NB4 (cell line): ENCODE measurements around the gene RACGAP1.

Experiments used
- POLR2A ChIP-seq: IDR thresholded peaks from 2 replicates; pipeline ENCODE4 v1.6.1; 2011; ENCODE audit warnings: mild to moderate bottlenecking; ENCODE audit not compliant: insufficient read length; ENCODE audit errors: extremely low read depth
- TF ChIP-seq, protein P1 (sequence below): IDR thresholded peaks from one replicate; pipeline ENCODE4 v1.5.1; 2012; ENCODE audit warnings: low read depth, low read length

DNA sequence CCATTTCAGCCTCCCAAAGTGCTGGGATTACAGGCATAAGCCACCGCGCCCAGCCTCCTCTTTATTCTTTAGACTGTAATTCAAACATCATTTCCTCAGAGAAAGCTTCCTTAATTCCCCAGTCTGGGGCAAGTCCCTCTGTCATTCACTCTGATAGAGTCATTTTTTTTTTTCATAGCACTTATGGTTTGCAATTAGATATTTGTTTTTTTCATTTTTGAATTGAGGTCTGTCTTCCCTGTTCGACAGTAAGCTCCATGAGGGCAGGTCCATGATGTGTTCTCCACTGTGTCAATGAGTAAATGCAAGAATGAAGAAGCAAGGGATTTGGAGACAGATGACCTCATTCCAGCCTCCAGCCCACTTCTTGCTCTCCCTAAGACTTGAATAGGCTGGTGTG is 44.2 kb upstream of the RACGAP1 start:
- TF ChIP-seq, protein P1, sequence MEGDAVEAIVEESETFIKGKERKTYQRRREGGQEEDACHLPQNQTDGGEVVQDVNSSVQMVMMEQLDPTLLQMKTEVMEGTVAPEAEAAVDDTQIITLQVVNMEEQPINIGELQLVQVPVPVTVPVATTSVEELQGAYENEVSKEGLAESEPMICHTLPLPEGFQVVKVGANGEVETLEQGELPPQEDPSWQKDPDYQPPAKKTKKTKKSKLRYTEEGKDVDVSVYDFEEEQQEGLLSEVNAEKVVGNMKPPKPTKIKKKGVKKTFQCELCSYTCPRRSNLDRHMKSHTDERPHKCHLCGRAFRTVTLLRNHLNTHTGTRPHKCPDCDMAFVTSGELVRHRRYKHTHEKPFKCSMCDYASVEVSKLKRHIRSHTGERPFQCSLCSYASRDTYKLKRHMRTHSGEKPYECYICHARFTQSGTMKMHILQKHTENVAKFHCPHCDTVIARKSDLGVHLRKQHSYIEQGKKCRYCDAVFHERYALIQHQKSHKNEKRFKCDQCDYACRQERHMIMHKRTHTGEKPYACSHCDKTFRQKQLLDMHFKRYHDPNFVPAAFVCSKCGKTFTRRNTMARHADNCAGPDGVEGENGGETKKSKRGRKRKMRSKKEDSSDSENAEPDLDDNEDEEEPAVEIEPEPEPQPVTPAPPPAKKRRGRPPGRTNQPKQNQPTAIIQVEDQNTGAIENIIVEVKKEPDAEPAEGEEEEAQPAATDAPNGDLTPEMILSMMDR: no peak
- no peak for TF ChIP-seq POLR2A
